DMS 273 (cell line): ENCODE results near the gene GATAD1.
"Not testable (repeated sequence)": the region's sequence is repeated elsewhere in the genome, so short reads cannot be mapped to it uniquely, and the experiment has no call there.

Source experiments
- DNase-seq: peaks from one replicate; lab custom pipeline; 2025; ENCODE audit not compliant: unreplicated experiment; lab: John Stamatoyannopoulos, UW

GATAD1 gene

DNA sequence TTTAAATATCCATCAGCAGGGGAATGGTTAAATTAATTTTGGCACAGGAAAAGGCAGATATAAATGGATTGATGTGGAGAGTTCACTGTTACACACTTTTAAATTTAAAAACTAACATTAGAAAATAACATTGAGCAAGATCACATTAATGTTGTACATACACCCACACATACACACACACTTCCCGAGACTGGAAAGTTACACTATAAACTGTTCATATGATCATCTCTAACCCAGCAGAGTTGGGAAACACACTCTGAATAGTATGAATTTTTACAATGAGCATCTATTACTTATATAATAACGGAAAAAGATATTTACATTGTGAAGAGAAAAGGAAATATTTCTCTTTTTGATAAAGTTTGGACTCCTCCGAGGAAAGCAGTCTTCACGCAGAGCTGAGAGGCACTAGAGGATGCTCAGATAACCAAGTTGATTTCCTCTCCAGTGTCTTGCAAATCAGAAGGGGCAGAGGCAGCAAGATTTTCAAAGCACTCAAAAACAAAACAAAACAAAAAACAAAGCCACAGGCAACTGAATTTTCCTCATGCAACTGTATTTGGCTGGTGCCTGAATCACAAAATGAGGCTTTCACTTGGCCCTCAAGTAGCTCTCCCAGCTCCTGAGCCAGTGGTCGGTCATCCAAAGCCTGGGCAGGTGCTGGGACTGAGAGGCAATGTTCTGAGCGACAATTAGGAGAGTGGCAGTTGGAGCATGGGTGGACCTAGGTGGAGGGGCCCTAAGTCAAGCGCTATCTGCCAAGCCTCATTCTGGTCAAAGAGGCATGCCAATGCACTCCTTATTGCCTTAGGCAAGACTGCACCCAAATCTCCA is 10.5 kb upstream of the GATAD1 start:
- DNase-seq: no peak

- no peak for DNase-seq
These were observed 9.3 kb upstream of the GATAD1 start for GRCh38 chr7:92437956-92438491.

DNA sequence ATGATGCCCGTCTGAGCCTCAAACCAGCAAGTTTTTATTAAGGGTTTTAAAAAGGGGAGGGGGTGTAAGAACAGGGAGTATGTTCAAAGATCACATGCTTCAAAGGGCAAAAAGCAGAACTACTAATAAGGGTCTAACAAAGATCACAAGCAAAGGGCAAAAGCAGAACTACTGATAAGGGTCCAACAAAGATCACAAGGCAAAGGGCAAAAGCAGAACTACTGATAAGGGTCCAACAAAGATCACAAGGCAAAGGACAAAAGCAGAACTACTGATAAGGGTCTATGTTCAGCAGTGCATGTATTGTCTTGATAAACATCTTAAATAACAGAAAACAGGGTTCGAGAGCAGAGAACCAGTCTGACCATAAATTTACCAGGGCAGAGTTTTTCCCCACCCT is 4.6 kb upstream of the GATAD1 start:
- not testable (repeated sequence) for DNase-seq

GRCh38 chr7:92446869-92447344 is 375 bp upstream of the GATAD1 start:
- no peak for DNase-seq

GRCh38 chr7:92448205-92448747 is 994 bp downstream of the GATAD1 start:
- peak; percentile 80 for DNase-seq

DNA sequence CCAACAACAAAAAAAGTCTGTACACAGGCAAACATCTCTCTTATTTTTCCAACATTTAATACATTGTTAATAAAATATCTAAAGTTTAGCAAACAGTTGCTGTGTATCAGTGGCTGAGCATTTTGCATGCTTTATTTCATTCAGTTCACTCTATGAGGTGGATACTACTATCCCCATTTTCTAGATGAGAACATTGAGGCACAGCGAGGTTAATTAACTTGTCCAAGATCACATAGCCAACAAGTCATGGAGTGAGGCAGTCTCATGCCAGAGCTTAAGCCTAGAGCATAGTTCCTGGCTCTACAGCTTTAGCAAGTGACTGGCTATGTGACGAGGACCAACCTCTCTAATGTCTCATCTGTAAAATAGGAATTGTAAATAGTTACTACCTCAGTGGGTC is 4.4 kb downstream of the GATAD1 start:
- no peak for DNase-seq

DNA sequence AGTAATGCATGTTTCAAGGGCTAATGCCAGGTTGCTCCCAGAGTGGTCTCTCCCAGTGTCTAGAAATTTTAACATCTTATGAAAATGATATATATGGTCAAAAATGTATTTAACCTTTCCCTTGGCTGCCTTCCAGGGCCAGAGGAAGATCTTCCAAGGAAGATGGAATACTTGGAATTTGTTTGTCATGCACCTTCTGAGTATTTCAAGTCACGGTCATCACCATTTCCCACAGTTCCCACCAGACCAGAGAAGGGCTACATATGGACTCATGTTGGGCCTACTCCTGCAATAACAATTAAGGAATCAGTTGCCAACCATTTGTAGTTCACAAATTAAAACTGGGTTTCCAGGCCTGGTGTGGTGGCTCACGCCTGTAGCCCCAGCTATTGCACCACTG is 9.0 kb downstream of the GATAD1 start:
- no peak for DNase-seq

DNA sequence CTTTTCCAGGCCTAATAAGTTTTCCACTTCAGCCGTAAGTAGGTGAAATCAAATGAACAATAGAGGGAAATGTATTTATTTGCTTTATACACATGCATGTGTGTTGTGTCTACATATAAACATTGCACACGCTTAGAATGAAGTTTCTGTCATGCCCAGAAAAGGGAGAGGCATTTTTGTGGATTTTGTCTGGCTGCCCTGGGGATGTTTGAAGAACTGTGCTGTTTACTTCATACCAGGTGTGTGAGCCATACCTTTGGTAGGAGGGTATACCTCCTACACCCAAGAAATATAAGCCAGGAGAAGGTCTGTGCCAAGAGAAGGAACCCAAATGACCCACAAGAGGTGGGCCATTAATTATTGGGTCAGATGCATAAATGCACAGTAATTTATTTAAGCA is 12.8 kb downstream of the GATAD1 start:
- DNase-seq: no peak

- no peak for DNase-seq
These were observed 13.2 kb downstream of the GATAD1 start for GRCh38 chr7:92460510-92460909.

DNA sequence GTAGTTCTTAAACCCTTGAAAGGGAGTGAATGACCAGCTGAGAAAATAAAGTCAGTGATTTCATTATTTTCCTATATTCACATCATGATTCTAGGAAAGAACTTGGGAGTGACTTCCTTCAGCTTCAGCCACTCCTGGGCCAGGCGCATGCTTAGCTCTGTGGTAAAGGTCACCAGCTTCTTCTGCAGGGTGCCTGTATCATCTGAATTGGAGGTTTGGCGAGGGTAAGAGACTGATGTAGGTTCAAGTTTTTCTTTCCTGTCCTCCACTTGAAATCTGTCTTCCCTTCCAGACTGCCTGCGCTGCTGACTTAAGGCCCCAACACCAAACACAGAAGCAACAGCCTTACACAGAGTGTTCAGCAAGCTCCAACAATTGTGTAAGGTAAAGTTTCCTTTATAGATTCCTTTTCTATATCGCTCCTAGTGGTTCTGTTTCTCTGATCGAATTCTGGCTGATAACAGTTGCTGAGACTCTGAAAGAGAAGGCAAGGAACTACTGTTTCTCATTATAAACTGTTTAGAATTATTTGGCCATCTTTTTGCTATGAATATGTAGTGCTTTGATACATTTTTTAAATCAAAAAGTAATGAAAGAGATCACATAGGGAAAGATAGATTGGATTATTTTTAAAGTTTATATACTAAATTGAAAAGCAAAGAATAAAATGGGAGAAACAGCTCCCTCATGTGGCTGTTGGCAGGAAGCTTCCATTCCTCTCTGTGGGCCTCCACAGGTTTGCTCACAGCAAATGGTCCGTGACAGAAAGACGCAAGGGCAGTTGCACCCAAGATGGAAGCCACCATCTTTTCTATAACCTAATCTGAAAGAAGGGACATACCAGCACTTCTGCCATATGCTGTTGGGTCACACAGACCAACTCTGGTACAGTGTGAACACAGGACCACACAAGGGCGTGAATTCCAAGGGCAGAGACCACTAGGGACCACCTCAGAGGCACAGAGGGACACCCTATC is 14.0 kb downstream of the GATAD1 start:
- DNase-seq: peak; percentile 81

GRCh38 chr7:92462560-92462959 is 15.3 kb downstream of the GATAD1 start:
- DNase-seq: no peak

DNA sequence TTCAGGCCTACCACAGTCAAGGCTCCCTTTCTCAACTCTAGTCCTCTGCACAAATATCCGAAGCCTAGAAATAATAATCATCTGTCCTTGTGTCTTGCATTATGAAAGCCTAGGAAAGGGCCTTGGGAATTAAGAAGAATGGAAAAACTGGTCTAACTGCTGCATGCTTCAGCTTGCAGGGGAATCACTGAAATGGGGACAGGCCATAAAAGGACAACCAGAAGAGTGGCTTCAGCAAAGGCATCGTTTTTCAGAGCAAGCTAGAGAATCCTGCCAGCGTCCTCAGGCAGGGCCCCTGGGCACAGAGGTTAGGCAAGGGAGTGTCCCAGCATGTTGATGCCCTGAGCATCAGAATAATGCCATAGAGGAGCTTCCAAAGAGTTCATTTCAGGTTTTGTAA is 17.2 kb downstream of the GATAD1 start:
- DNase-seq: no peak

- DNase-seq: no peak
These were observed 19.4 kb downstream of the GATAD1 start for GRCh38 chr7:92466682-92467081.

DNA sequence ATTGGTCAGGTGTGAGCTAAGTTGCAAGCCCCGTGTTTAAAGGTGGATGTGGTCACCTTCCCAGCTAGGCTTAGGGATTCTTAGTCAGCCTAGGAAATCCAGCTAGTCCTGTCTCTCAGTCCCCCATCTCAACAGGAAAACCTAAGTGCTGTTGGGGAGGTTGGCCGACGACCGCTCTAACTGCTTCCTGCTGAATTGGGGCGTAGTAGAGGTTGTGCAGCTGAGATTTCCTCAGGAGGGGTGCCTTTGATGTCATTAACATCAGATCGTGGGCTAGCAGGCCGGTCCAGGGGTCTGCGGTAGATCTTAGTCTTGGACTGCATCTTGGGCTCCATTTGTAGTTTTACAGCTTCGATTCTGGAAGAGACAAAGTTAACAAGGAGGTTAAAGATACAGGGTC is 21.3 kb downstream of the GATAD1 start:
- not testable (repeated sequence) for DNase-seq

DNA sequence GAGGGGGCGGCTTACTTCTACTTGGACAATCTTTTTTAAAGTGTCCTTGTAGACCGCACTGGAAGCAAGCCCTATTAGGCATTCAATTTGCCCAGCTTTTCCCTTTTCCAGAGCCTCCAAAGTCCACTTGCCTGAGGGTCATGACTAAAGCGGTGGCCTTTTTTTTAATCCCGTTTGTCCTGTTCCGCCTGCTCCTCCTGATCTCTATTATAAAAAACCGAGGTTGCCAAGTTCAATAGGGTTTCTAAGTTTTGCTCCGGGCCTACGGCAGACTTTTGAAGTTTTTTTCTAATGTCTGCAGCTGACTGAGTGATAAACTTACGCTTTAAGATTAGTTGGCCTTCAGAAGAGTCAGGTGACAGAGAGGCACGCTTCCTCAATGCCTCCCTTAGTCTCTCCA is 26.7 kb downstream of the GATAD1 start:
- not testable (repeated sequence) for DNase-seq

DNA sequence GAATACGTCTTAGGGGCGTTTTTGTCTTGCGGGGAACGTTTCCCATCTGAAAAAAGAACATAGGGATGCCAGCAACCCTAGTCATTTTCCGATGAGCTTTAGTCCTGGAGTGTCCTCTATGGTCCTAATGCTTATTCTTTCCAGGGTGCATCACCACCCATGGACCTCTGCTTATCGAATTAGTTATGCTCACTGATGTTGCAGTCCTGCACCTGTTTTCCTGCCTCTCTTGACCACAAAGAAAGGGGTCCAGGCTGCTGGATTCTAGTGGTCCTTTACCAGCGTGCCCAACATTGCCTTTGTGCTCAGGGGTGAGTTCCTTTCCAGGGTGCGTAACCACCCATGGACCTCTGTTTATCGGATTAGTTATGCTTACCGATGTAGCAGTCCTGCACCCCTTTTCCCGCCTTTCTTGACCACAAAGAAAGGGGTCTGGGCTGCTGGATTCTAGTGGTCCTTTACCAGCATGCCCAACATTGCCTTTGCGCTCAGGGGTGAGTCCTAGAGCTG is 28.0 kb downstream of the GATAD1 start:
- not testable (repeated sequence) for DNase-seq

DNA sequence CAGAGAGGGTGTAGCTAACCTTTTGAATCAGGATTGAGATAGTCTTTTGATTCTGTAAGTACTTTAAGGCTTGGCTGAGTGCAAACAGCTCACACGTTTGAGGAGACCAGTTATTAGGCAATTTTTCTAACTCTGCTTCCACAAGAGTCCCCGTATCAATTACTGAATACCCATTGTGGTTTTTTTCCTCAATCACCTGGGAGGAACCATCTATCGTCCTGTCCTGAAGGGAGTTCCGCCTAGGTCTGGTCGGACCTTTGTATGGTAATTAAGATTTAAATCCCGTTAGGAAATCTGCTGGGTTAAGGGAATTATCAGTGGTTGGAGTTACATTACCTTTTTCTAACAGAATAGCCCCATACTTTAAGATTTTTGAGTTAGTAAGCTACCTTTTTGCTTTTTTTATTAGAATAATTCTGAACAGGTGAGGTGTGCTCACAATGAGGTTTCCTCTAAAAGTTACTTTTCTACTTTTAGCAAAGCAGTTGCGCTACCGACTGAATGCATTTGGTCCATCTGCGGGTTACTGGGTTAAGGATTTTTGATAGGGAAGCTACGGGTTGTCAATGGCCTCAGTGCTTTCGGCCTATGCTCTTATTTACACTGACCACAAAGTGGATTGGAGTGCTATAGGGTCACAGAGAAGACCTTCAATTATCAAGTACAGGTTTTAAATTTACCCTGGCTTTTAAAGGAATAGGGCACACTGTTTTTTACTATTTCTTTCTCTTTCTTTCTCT is 28.7 kb downstream of the GATAD1 start:
- not testable (repeated sequence) for DNase-seq

DNA sequence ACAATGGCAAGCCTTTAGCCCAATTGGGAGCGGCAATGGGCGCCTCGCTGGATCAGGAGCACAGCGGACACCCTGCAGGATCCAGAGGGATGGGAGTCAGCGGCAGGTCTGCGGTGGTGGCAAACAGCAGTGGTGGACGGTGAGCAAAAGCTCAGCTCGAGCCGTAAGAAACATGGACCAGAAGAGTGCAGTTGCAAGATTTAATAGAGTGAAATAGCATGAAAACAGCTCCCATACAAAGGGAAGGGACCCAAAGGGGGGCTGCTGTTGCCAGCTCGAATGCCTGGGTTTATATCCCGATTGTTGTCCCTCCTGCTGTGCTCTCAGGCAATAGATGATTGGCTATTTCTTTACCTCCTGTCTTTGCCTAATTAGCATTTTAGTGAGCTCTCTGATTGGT is 30.4 kb downstream of the GATAD1 start, which contains the start of gene ERVW-1:
Gene ERVW-1, minus strand, starts transcription at position 266 of the 400 bp plus-strand sequence. CDS start 7,565 bp downstream, outside the sequence.
- DNase-seq: not testable (repeated sequence)

GRCh38 chr7:92478095-92478494 is 30.8 kb downstream of the GATAD1 start:
- no peak for DNase-seq

DNA sequence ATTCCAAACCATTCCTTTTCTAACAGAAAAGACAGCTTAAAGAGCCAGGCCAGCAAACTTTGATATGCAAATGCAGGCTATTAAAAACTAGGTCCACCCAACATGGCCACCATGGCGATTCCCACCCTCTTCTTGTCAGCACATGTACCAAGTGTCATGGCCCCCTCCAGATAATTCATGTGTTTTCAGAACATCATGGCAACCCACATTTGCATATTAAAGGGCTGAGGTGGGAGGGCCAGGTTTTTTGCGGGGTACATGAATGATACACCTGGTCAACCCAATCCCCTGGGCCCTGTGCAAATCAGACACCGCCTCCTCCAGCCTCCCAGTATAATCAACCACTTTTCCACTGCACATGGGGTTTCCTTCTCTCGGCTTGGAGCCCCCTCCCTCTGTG is 31.4 kb downstream of the GATAD1 start:
- no peak for DNase-seq
